ENCODE data around the gene CKLF.

DNA sequence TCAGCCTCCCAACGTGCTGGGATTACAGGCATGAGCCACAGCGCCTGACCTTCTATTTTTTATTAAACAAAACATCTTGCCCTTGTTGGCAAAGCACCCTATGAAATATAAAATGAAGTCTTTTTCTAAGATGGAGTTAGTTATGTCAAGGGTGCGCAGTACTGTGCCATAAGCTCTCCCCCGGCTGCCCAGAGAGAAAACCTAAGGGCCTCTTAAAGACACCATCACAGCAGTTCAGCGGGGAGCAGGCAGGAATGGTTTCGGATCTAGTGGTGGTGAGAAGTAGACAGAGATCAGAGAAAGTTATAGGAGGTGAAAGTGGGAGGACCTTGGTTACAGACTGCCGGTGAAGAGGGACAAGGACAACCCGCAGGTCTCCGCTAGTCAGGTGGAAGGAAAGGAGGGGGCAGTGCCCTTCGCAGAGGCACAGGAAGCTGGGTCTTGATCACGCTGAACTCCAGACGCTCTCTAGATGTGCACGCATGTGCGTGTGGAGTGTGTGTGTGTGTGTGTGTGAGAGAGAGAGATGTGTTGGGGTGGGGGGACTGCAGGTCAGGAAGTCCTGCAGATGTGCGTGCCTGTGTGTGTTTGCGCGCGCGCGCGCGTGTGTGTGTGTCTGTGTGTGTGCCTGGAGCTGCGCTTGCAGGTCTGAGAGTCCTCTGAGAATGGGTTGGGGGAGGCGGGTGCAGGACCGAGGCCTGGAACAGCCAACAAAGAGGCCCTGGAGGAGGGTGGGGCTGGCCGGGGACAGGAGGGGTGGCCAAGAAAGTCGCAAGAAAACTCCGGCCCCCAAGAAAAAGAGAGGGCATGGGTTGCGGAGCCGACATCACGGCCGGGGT lies 51.4 kb downstream of the CKLF start:
- TF ChIP-seq EZH2 (IDR thresholded peaks at IDR 0.05; ENCODE audit: insufficient read depth, poor library complexity, severe bottlenecking), result no peak
- TF ChIP-seq EZH2phosphoT487 (IDR thresholded peaks at IDR 0.05; ENCODE audit: insufficient read depth, low read depth), result no peak
